HepG2 (cell line): Measurements from ENCODE around the gene LRRC40. TPM values are rescaled to one million over a fixed set of nuclear protein-coding genes. Genes with fewer than 3 reads are reported as not detected.

Experiments used
- CAMTA2 ChIP-seq: sonication (generic); formaldehyde crosslinking; IDR thresholded peaks from 2 replicates; pipeline ENCODE4 v1.4.0; 2020; ENCODE audit warnings: mild to moderate bottlenecking, missing genetic modification reagents, borderline replicate concordance
- CENPBD1 ChIP-seq: sonication (generic); formaldehyde crosslinking; IDR thresholded peaks from 2 replicates; pipeline ENCODE4 v1.8.0; 2022; ENCODE audit warnings: missing genetic modification reagents, low read depth, mild to moderate bottlenecking, borderline replicate concordance
- E2F2 ChIP-seq: sonication (generic); formaldehyde crosslinking; IDR thresholded peaks from 2 replicates; pipeline ENCODE4 v1.4.0; 2020; ENCODE audit warnings: missing genetic modification reagents, borderline replicate concordance
- ELF3 ChIP-seq: IDR thresholded peaks from 2 replicates; pipeline ENCODE4 v1.6.1; 2016; ENCODE audit warnings: missing genetic modification reagents, missing compliant biosample characterization
- ISL2 ChIP-seq: sonication (generic); formaldehyde crosslinking; IDR thresholded peaks from 2 replicates; pipeline ENCODE4 v1.5.0; 2020; ENCODE audit warnings: missing genetic modification reagents
- MYNN ChIP-seq: sonication (generic); formaldehyde crosslinking; IDR thresholded peaks from 2 replicates; pipeline ENCODE4 v1.4.0; 2020; ENCODE audit warnings: mild to moderate bottlenecking, low read depth, missing genetic modification reagents
- NR2F2 ChIP-seq: IDR thresholded peaks from 2 replicates; pipeline ENCODE4 v1.6.1; 2012; ENCODE audit warnings: low read depth, inconsistent platforms, borderline replicate concordance
- PITX1 ChIP-seq: sonication (generic); formaldehyde crosslinking; IDR thresholded peaks from 2 replicates; pipeline ENCODE4 v1.5.1; 2020; ENCODE audit warnings: mild to moderate bottlenecking, missing genetic modification reagents
- RAD51 ChIP-seq: fragments of 450-650 bp; IDR thresholded peaks from 2 replicates; pipeline ENCODE4 v1.6.1; 2016; ENCODE audit warnings: borderline replicate concordance
- RARA ChIP-seq: IDR thresholded peaks from 2 replicates; pipeline ENCODE4 v1.6.1; 2016; ENCODE audit warnings: missing genetic modification reagents, missing compliant biosample characterization
- RBM22 ChIP-seq: fragments of 200-400 bp; formaldehyde crosslinking; optimal IDR thresholded peaks from 2 replicates; pipeline ENCODE3; 2017; ENCODE audit warnings: mild to moderate bottlenecking, low read length, moderate library complexity
- REXO4 ChIP-seq: sonication (generic); formaldehyde crosslinking; IDR thresholded peaks from 2 replicates; pipeline ENCODE4 v1.8.0; 2022; ENCODE audit warnings: missing genetic modification reagents, mild to moderate bottlenecking, borderline replicate concordance
- RORA ChIP-seq: sonication (generic); formaldehyde crosslinking; IDR thresholded peaks from 2 replicates; pipeline ENCODE4 v1.5.0; 2020; ENCODE audit warnings: mild to moderate bottlenecking, missing genetic modification reagents, moderate library complexity
- TFE3 ChIP-seq: IDR thresholded peaks from 2 replicates; pipeline ENCODE4 v1.6.1; 2016
- ZBTB46 ChIP-seq: sonication (generic); formaldehyde crosslinking; IDR thresholded peaks from 2 replicates; pipeline ENCODE4 v1.4.0; 2020; ENCODE audit warnings: mild to moderate bottlenecking, missing genetic modification reagents, borderline replicate concordance
- ZNF263 ChIP-seq: sonication (generic); formaldehyde crosslinking; IDR thresholded peaks from 2 replicates; pipeline ENCODE4 v1.4.0; 2020; ENCODE audit warnings: missing genetic modification reagents
- ZNF503 ChIP-seq: sonication (generic); formaldehyde crosslinking; IDR thresholded peaks from 2 replicates; pipeline ENCODE4 v1.4.0; 2020; ENCODE audit warnings: missing genetic modification reagents
- ZNF530 ChIP-seq: sonication (generic); formaldehyde crosslinking; IDR thresholded peaks from 2 replicates; pipeline ENCODE4 v1.5.0; 2020; ENCODE audit warnings: low read depth, mild to moderate bottlenecking, missing genetic modification reagents
- ZNF569 ChIP-seq: sonication (generic); formaldehyde crosslinking; IDR thresholded peaks from 2 replicates; pipeline ENCODE4 v1.5.0; 2020; ENCODE audit warnings: mild to moderate bottlenecking, missing genetic modification reagents, moderate library complexity, borderline replicate concordance
- ZNF691 ChIP-seq: sonication (generic); formaldehyde crosslinking; IDR thresholded peaks from 2 replicates; pipeline ENCODE4 v1.4.0; 2020; ENCODE audit warnings: missing genetic modification reagents, low read depth, mild to moderate bottlenecking, borderline replicate concordance
- ZNF780A ChIP-seq: sonication (generic); formaldehyde crosslinking; IDR thresholded peaks from 2 replicates; pipeline ENCODE4 v1.8.0; 2022; ENCODE audit warnings: mild to moderate bottlenecking, missing genetic modification reagents, moderate library complexity
- ZSCAN9 ChIP-seq: IDR thresholded peaks from 2 replicates; pipeline ENCODE4 v1.6.1; 2016; ENCODE audit warnings: borderline replicate concordance
- polyA plus RNA-seq, 8 experiments: library from polyadenylated mRNA; depleted of rRNA in 3 of 8; stranded (reverse) in 7 of 8; unstranded in 1 of 8; fragments of >200 nt; fragmentation: Illumina TruSeq in 4 of 8; extraction: Trizol in 4 of 8; gene quantifications; 2 replicates each; pipeline versions ENCODE4 v1.2.1 to v1.2.3, GENCODE V29; 2011 to 2016; ENCODE audit warnings: low read depth in 4 of 8, missing spikeins in 1 of 8, mixed read lengths in 1 of 8; ENCODE audit not compliant: insufficient read depth in 1 of 8
- total RNA-seq, 5 experiments: library from RNA; depleted of rRNA; stranded (reverse); fragments of >200 nt; fragmentation: Illumina TruSeq; extraction: Trizol; gene quantifications; 2 replicates each; pipeline ENCODE4 v1.2.3, GENCODE V29; 2016; ENCODE audit warnings: low read depth in 1 of 5

LRRC40 gene
- total and polyA plus RNA-seq, 2 of the 13 experiments (the other 11 are each of a cell fraction or from before 2014, with no cell fraction given) = 10.3 to 32.7 TPM

GRCh38 chr1:70205434-70206118 is at the start of gene LRRC40 (continued):
- TF ChIP-seq NR2F2 (no peak), RBM22 (no peak), ZNF691 (CRISPR knock-in tag) (peak; percentile 26; the same call in 1 of the 2 replicates), ZNF503 (CRISPR knock-in tag) (peak; percentile 63; the same call in 1 of the 2 replicates), ZNF569 (CRISPR knock-in tag) (no peak), ZBTB46 (no peak; the same call in 1 of the 2 replicates), PITX1 (CRISPR knock-in tag) (peak; percentile 84), ZNF263 (CRISPR knock-in tag) (no peak), ZNF780A (no peak), TFE3 (peak; percentile 55; the same call in 1 of the 2 replicates), CAMTA2 (CRISPR knock-in tag) (no peak), MYNN (CRISPR knock-in tag) (0 out of 2 replicates have a peak, but pooled peaks have one; percentile 34), E2F2 (CRISPR knock-in tag) (0 out of 2 replicates have a peak, but pooled peaks have one; percentile 46), CENPBD1 (CRISPR knock-in tag) (no peak), ISL2 (CRISPR knock-in tag) (peak; percentile 70), RARA (CRISPR knock-in tag) (peak; percentile 14; the same call in 1 of the 2 replicates), REXO4 (0 out of 2 replicates have a peak, but pooled peaks have one; percentile 22), ZNF530 (no peak), RAD51 (no peak), ZSCAN9 (peak; percentile 87; the same call in 1 of the 2 replicates), RORA (CRISPR knock-in tag) (0 out of 2 replicates have a peak, but pooled peaks have one; percentile 45), ELF3 (CRISPR knock-in tag) (peak; percentile 76)
